Ectodermal cell (in vitro differentiated cells): ENCODE data around the gene ACAA2.
"Not testable (repeated sequence)": the region's sequence is repeated elsewhere in the genome, so short reads cannot be mapped to it uniquely, and the experiment has no call there.

ENCODE experiments used
- H3K27ac ChIP-seq: 2 replicates; pipeline ENCODE4 v1.7.0; 2013; ENCODE audit warnings: mild to moderate bottlenecking, low read depth, low read length; ENCODE audit not compliant: insufficient read depth, poor library complexity, severe bottlenecking
- H3K27me3 ChIP-seq: 2 replicates; pipeline ENCODE4 v1.7.0; 2013; ENCODE audit warnings: mild to moderate bottlenecking, low read length; ENCODE audit not compliant: insufficient read depth, control insufficient read depth, poor library complexity, severe bottlenecking
- H3K36me3 ChIP-seq: one replicate; pipeline ENCODE4 v1.7.0; 2013; ENCODE audit warnings: low read length; ENCODE audit not compliant: control insufficient read depth, insufficient read depth
- H3K4me1 ChIP-seq: one replicate; pipeline ENCODE4 v1.7.0; 2013; ENCODE audit warnings: low read length; ENCODE audit not compliant: control insufficient read depth, insufficient read depth
- H3K4me3 ChIP-seq: 2 replicates; pipeline ENCODE4 v1.7.0; 2013; ENCODE audit warnings: low read depth, low read length, control low read depth; ENCODE audit not compliant: insufficient read depth
- H3K9me3 ChIP-seq: 2 replicates; pipeline ENCODE4 v1.7.0; 2013; ENCODE audit warnings: mild to moderate bottlenecking, low read length, moderate library complexity; ENCODE audit not compliant: control insufficient read depth
- WGBS, 2 experiments: methylation state at CpG; one replicate each; pipeline ENCODE4 v1.1.7; 2013; ENCODE audit warnings: missing lambda C conversion rate in 2 of 2; 5-methylcytosine and 5-hydroxymethylcytosine counted together

The ACAA2 gene

GRCh38 chr18:49837316-49837835, 24.0 kb upstream of the ACAA2 start:
- H3K9me3 ChIP-seq, H3K4me3 ChIP-seq, H3K27ac ChIP-seq, H3K4me1 ChIP-seq, H3K27me3 ChIP-seq, H3K36me3 ChIP-seq: not testable (repeated sequence)
- WGBS, 2 experiments: 93 to 95% methylated on average over 9 of the region's 9 CpGs

- Histone ChIP-seq H3K27me3 (no peaks in the 10 kb centered on the region), H3K4me1 (no peaks in the 10 kb centered on the region), H3K27ac (no peak overlapping the region), H3K4me3 (no peak overlapping the region), H3K9me3 (no peaks in the 10 kb centered on the region), H3K36me3 (no peaks in the 10 kb centered on the region)
- WGBS, 2 experiments: 87 to 88% methylated on average over 2 of the region's 2 CpGs
These were observed 22.1 kb upstream of the ACAA2 start for GRCh38 chr18:49835405-49835804.

GRCh38 chr18:49834258-49834657, 20.9 kb upstream of the ACAA2 start:
- Histone ChIP-seq H3K27me3 (no peaks in the 10 kb centered on the region), H3K4me1 (no peaks in the 10 kb centered on the region), H3K9me3 (no peaks in the 10 kb centered on the region), H3K4me3 (no peak overlapping the region), H3K36me3 (no peaks in the 10 kb centered on the region), H3K27ac (no peak overlapping the region)
- WGBS, 2 experiments: 92 to 95% methylated on average over 3 of the region's 3 CpGs

DNA sequence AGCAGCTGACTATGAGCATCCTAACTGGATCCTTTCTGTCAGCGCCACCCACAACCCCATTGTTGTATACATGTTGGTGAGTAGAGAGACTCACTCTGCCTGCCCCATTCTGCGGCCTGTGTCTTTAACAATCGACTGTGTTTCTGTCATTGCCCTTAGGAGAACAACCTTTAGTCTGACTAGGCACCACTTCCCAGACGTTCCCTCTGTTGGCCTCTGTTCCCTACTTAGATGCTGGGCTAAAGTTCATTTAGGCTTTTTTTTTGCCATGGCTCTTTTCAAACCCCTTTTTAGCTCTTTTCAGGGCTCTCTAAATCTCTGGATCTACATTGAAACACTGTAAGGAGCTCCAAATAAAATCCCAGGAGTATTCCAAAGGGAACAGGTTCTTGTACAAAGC, 20.5 kb upstream of the ACAA2 start:
- Histone ChIP-seq H3K4me1 (no peaks in the 10 kb centered on the region), H3K27ac (no peak overlapping the region), H3K9me3 (no peaks in the 10 kb centered on the region), H3K4me3 (no peak overlapping the region), H3K27me3 (no peaks in the 10 kb centered on the region), H3K36me3 (no peaks in the 10 kb centered on the region)
- WGBS, 2 experiments: 81 to 89% methylated on average over 4 of the region's 4 CpGs

GRCh38 chr18:49832221-49832647, 18.9 kb upstream of the ACAA2 start:
- WGBS, 2 experiments: 90 to 92% methylated on average over 2 of the region's 2 CpGs
- H3K9me3 ChIP-seq: no peaks in the 10 kb centered on the region

GRCh38 chr18:49827996-49828395, 14.7 kb upstream of the ACAA2 start:
- 95 to 100% methylated on average over 1 of the region's 1 CpG for WGBS, 2 experiments
- no peak overlapping the region for H3K4me3 ChIP-seq

More at GRCh38 chr18:49832221-49832647, 18.9 kb upstream of the ACAA2 start:
- H3K27me3 ChIP-seq: no peaks in the 10 kb centered on the region
- no peak overlapping the region for H3K27ac ChIP-seq
- H3K4me1 ChIP-seq: no peaks in the 10 kb centered on the region
- H3K4me3 ChIP-seq: no peak overlapping the region
- no peaks in the 10 kb centered on the region for H3K36me3 ChIP-seq

GRCh38 chr18:49819823-49820671, 6.7 kb upstream of the ACAA2 start:
- Histone ChIP-seq H3K9me3 (no peaks in the 10 kb centered on the region), H3K4me1 (no peaks in the 10 kb centered on the region), H3K36me3 (no peaks in the 10 kb centered on the region), H3K4me3 (no peak overlapping the region), H3K27me3 (no peaks in the 10 kb centered on the region), H3K27ac (no peak overlapping the region)
- 94 to 95% methylated on average over 5 of the region's 5 CpGs for WGBS, 2 experiments

More at GRCh38 chr18:49827996-49828395, 14.7 kb upstream of the ACAA2 start:
- no peaks in the 10 kb centered on the region for H3K4me1 ChIP-seq
- H3K36me3 ChIP-seq: no peaks in the 10 kb centered on the region
- no peak overlapping the region for H3K27ac ChIP-seq
- no peaks in the 10 kb centered on the region for H3K9me3 ChIP-seq
- H3K27me3 ChIP-seq: no peaks in the 10 kb centered on the region

GRCh38 chr18:49819071-49819662, 5.8 kb upstream of the ACAA2 start:
- Histone ChIP-seq H3K4me1 (no peaks in the 10 kb centered on the region), H3K27ac (no peak overlapping the region), H3K27me3 (no peaks in the 10 kb centered on the region), H3K9me3 (no peaks in the 10 kb centered on the region), H3K4me3 (no peak overlapping the region), H3K36me3 (no peaks in the 10 kb centered on the region)
- 90 to 93% methylated on average over 5 of the region's 5 CpGs for WGBS, 2 experiments

- Histone ChIP-seq H3K27me3 (no peaks in the 10 kb centered on the region), H3K4me1 (no peaks in the 10 kb centered on the region), H3K27ac (no peak overlapping the region), H3K4me3 (no peak overlapping the region), H3K9me3 (no peaks in the 10 kb centered on the region), H3K36me3 (no peaks in the 10 kb centered on the region)
- 96 to 97% methylated on average over 5 of the region's 5 CpGs for WGBS, 2 experiments
These were observed 4.6 kb upstream of the ACAA2 start for GRCh38 chr18:49817947-49818346.

DNA sequence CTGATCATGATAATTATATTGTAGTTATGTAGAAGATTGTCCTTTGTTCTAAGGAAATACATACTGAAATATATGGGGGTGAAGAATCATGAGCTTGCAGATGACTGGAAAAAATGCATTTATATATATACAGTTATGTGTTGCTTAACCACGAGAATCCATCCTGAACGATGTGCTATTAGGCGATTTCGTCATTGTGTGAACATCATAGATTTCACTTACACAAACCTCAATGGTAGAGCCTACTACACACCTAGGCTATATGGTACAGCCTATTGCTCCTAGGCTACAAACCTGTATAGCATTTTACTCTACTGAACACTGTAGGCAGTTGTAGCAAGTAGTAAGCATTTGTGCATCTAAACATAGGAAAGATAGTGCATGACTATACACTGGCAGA, 2.6 kb upstream of the ACAA2 start:
- H3K4me1 ChIP-seq: peaks cover 5% of the 10 kb centered on the region
- no peaks in the 10 kb centered on the region for H3K27me3 ChIP-seq
- 92 to 100% methylated on average over 4 of the region's 4 CpGs for WGBS, 2 experiments
- H3K4me3 ChIP-seq: no peak overlapping the region
- no peak overlapping the region for H3K27ac ChIP-seq
- no peaks in the 10 kb centered on the region for H3K36me3 ChIP-seq
- H3K9me3 ChIP-seq: no peaks in the 10 kb centered on the region
